ENCODE data around the gene HSPA12B. TPM values are rescaled to one million over a fixed set of nuclear protein-coding genes. Genes with fewer than 3 reads are reported as not detected.

The HSPA12B gene
- total RNA-seq, 4 donors from 2014 or later, result 0.64 to 4.6 (median 1.8) TPM

DNA sequence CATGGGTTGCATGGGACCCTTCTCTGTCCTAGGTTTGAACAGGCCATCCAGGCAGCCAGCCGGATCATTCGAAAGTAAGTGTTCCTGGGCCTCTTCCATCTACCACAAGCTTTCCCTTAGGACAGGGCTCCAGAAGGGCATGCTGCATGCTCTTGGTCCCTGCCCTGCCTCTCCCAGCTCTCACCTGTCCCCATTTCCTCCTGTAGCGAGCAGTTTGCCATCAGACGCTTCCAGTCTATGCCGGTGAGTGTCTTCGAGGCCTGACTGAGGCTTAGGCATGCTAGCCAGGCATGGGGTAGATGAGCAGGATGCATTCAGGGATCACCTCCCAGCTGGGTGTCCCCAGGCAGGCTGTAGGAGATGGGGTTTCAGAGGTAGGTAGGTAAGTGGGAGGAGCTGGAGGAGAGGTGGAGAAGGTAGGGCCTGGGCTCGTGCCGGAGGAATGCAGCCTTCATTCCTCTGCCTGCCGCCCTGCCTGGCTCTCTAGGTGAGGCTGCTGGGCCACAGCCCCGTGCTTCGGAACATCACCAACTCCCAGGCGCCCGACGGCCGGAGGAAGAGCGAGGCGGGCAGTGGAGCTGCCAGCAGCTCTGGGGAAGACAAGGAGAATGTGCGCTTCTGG lies 67.9 kb downstream of the HSPA12B start:
- DNase-seq, result no peak
- no peaks in the 10 kb centered on the region for H3K9me3 ChIP-seq
- peaks cover 9 to 62% (median 50%) of the 10 kb centered on the region in 3 donors for H3K36me3 ChIP-seq
- 88 to 90% methylated on average over 4 to 12 of the region's 18 CpGs for WGBS, 2 donors
- H3K27ac ChIP-seq, result peak overlapping the region; percentile 30 to 97 (median 82)
- H3K27me3 ChIP-seq, result no peaks in the 10 kb centered on the region
- no peak overlapping the region for H3K4me3 ChIP-seq
- TF ChIP-seq CTCF (IDR thresholded peaks at IDR 0.05) (no peak), POLR2A (IDR thresholded peaks at IDR 0.05) (no peak)
- H3K4me1 ChIP-seq, result peaks cover 47 to 94% (median 57%) of the 10 kb centered on the region in 3 donors
- intact Hi-C loops (cut with DNase I), result no loop called here

- DNase-seq, result no peak
- intact Hi-C loops (cut with DNase I), result no loop called here
- peaks cover 46 to 94% (median 62%) of the 10 kb centered on the region in 3 donors for H3K4me1 ChIP-seq
- WGBS, 2 donors, result 100% methylated on average over 1 of the region's 8 CpGs; no CpG with 5 or more reads in 1 of the 2 donors
- H3K27ac ChIP-seq, result peak overlapping the region in 3 of 4 donors; percentile 11 to 97 (median 97)
- H3K4me3 ChIP-seq, result no peak overlapping the region
- no peaks in the 10 kb centered on the region for H3K27me3 ChIP-seq
- peaks cover 9 to 64% (median 50%) of the 10 kb centered on the region in 3 donors for H3K36me3 ChIP-seq
- no peaks in the 10 kb centered on the region for H3K9me3 ChIP-seq
- TF ChIP-seq POLR2A (IDR thresholded peaks at IDR 0.05), result no peak
- no peak for TF ChIP-seq CTCF (IDR thresholded peaks at IDR 0.05)
Observed at GRCh38 chr20:3800878-3801260, 68.4 kb downstream of the HSPA12B start.

GRCh38 chr20:3801299-3801698 lies 68.8 kb downstream of the HSPA12B start:
- Histone ChIP-seq H3K9me3 (no peaks in the 10 kb centered on the region), H3K27ac (peak overlapping the region in 2 of 4 donors; percentile 11 to 97), H3K4me3 (no peak overlapping the region), H3K36me3 (peaks cover 9 to 64% (median 50%) of the 10 kb centered on the region in 3 donors), H3K27me3 (no peaks in the 10 kb centered on the region), H3K4me1 (peaks cover 48 to 94% (median 66%) of the 10 kb centered on the region in 3 donors)
- WGBS, 2 donors, result 82 to 90% methylated on average over 2 of the region's 4 CpGs
- TF ChIP-seq CTCF (IDR thresholded peaks at IDR 0.05) (no peak), POLR2A (IDR thresholded peaks at IDR 0.05) (no peak)
- intact Hi-C loops (cut with DNase I), result no loop called here
- no peak for DNase-seq

- no peaks in the 10 kb centered on the region for H3K9me3 ChIP-seq
- no peak for DNase-seq
- H3K27ac ChIP-seq, result peak overlapping the region in 1 of 4 donors; percentile 11
- no peak overlapping the region for H3K4me3 ChIP-seq
- H3K36me3 ChIP-seq, result peaks cover 9 to 64% (median 50%) of the 10 kb centered on the region in 3 donors
- TF ChIP-seq POLR2A (IDR thresholded peaks at IDR 0.05) (no peak), CTCF (IDR thresholded peaks at IDR 0.05) (no peak)
- intact Hi-C loops (cut with DNase I), result no loop called here
- H3K4me1 ChIP-seq, result peaks cover 46 to 94% (median 65%) of the 10 kb centered on the region in 3 donors
- 60 to 83% methylated on average over 1 of the region's 13 CpGs for WGBS, 2 donors
- H3K27me3 ChIP-seq, result no peaks in the 10 kb centered on the region
Observed at GRCh38 chr20:3801846-3802245, 69.4 kb downstream of the HSPA12B start.

Other genes with a start within 250 kb of the HSPA12B start
- not detected for gene GFRA4, start 69.3 kb upstream of the HSPA12B start, total RNA-seq
- 10 to 100 TPM in 1 of 4 donors, 1 to 10 TPM in 3; 2.4 to 27.7 (median 6.4) TPM for gene ADAM33, start 50.7 kb upstream of the HSPA12B start, total RNA-seq
- gene SIGLEC1, start 20.1 kb upstream of the HSPA12B start, total RNA-seq, result 1 to 10 TPM in 2 of 4 donors, under 1 TPM in 2; 0.11 to 6.9 (median 1.8) TPM
- gene ADISSP, start 35.1 kb downstream of the HSPA12B start, total RNA-seq, result 10 to 100 TPM; 13.5 to 24.7 (median 19.8) TPM
- gene SPEF1, start 48.8 kb downstream of the HSPA12B start, total RNA-seq, result under 1 TPM in 1 of 4 donors, not detected in 3; 0.19 TPM
- 10 to 100 TPM; 38.8 to 81.4 (median 67.1) TPM for gene CENPB, start 54.1 kb downstream of the HSPA12B start, total RNA-seq
- 10 to 100 TPM; 15.6 to 26.2 (median 18.1) TPM for gene CDC25B, start 63.6 kb downstream of the HSPA12B start, total RNA-seq
- gene AP5S1, start 87.9 kb downstream of the HSPA12B start, total RNA-seq, result 10 to 100 TPM in 2 of 4 donors, 1 to 10 TPM in 2; 5.8 to 12.8 (median 10.4) TPM
- gene MAVS, start 114.1 kb downstream of the HSPA12B start, total RNA-seq, result 10 to 100 TPM; 14.9 to 31.3 (median 17.2) TPM
- 10 to 100 TPM; 39.4 to 49.1 (median 46.2) TPM for gene PANK2, start 156.7 kb downstream of the HSPA12B start, total RNA-seq

All from esophagus squamous epithelium (tissue), 5 donors.